Lung (tissue), 12 donors: ENCODE results near the gene CDKAL1. TPM values are rescaled to one million over a fixed set of nuclear protein-coding genes. Genes with fewer than 3 reads are reported as not detected.
A peak's percentile ranks its signal among the peaks of the same experiment; 100 is the strongest.

Experiments used
- ATAC-seq: fragments of 200-7000 bp; cut with Tn5 transposase; one replicate; pipeline ENCODE4 v1.9.1; 2020; ENCODE audit warnings: moderate number of reproducible peaks; ENCODE audit not compliant: insufficient read depth, low FRiP score
- DNase-seq, 3 donors: peaks; one replicate each; pipeline ENCODE4 v3.0.0-alpha.2; 2013 to 2017
- H3K27ac ChIP-seq, 2 donors: one replicate each; pipeline ENCODE4 v1.5.1; 2013; ENCODE audit warnings: mild to moderate bottlenecking in 2 of 2, moderate library complexity in 2 of 2, control low read depth in 1 of 2, inconsistent platforms in 1 of 2, low read depth in 1 of 2, low read length in 1 of 2
- H3K27me3 ChIP-seq, 3 donors: one replicate each; pipeline ENCODE4 v1.5.1; 2013; ENCODE audit warnings: low read length in 2 of 3; ENCODE audit not compliant: control insufficient read depth in 3 of 3, insufficient read depth in 3 of 3
- H3K36me3 ChIP-seq, 4 donors: one replicate each; pipeline ENCODE4 v1.5.1; 2013; ENCODE audit warnings: low read length in 4 of 4, mild to moderate bottlenecking in 1 of 4, moderate library complexity in 1 of 4; ENCODE audit not compliant: control insufficient read depth in 4 of 4, insufficient read depth in 4 of 4
- H3K4me1 ChIP-seq, 5 donors: one replicate each; pipeline ENCODE4 v1.5.1; 2013; ENCODE audit warnings: low read length in 5 of 5, mild to moderate bottlenecking in 2 of 5, moderate library complexity in 1 of 5; ENCODE audit not compliant: control insufficient read depth in 5 of 5, insufficient read depth in 5 of 5
- H3K4me3 ChIP-seq: one replicate; pipeline ENCODE4 v1.5.1; 2013; ENCODE audit warnings: mild to moderate bottlenecking, control low read depth, moderate library complexity
- H3K9ac ChIP-seq, 2 donors: one replicate each; pipeline ENCODE4 v1.5.1; 2013; ENCODE audit warnings: low read length in 2 of 2, control low read depth in 1 of 2; ENCODE audit not compliant: insufficient read depth in 1 of 2
- H3K9me3 ChIP-seq, 4 donors: one replicate each; pipeline ENCODE4 v1.5.1; 2013; ENCODE audit warnings: low read length in 3 of 4, mild to moderate bottlenecking in 1 of 4, moderate library complexity in 1 of 4; ENCODE audit not compliant: control insufficient read depth in 4 of 4, insufficient read depth in 3 of 4
- WGBS, 2 donors: extraction: QIAGEN DNeasy Blood & Tissue Kit; methylation state at CpG; one replicate each; pipeline ENCODE4 v1.1.7; 2013; 5-methylcytosine and 5-hydroxymethylcytosine counted together
- polyA plus RNA-seq, 2 donors: library from polyadenylated mRNA; stranded (reverse); fragments of 200-250 nt; gene quantifications; one replicate each; pipeline ENCODE4 v1.2.1, GENCODE V29; 2013
- total RNA-seq, 2 donors: library from RNA; depleted of rRNA in 1 of 2; stranded (reverse); fragments of >200 nt in 1 of 2; gene quantifications; one replicate each; pipeline ENCODE4 v1.2.1, GENCODE V29; 2014 to 2021
- TF ChIP-seq, protein P1 (sequence below): IDR thresholded peaks from 2 replicates; pipeline ENCODE4 v1.5.1; 2012; ENCODE audit warnings: mild to moderate bottlenecking; ENCODE audit errors: control extremely low read depth, extremely low read depth
- donor health status: control.
- donor health status: control.
- donor health status: Bipolar disorder and iron deficiency.
- donor health status: healthy.
- donor health status: DM: yes; HTN: yes; CAD: no.

CDKAL1 gene
- total and polyA plus RNA-seq, 4 donors, result 4.0 to 39.0 (median 10.0) TPM

GRCh38 chr6:21115111-21115510 lies 580.9 kb downstream of the CDKAL1 start:
- H3K27ac ChIP-seq, result no peak overlapping the region

GRCh38 chr6:21116736-21117135 lies 582.5 kb downstream of the CDKAL1 start:
- TF ChIP-seq, protein P1, sequence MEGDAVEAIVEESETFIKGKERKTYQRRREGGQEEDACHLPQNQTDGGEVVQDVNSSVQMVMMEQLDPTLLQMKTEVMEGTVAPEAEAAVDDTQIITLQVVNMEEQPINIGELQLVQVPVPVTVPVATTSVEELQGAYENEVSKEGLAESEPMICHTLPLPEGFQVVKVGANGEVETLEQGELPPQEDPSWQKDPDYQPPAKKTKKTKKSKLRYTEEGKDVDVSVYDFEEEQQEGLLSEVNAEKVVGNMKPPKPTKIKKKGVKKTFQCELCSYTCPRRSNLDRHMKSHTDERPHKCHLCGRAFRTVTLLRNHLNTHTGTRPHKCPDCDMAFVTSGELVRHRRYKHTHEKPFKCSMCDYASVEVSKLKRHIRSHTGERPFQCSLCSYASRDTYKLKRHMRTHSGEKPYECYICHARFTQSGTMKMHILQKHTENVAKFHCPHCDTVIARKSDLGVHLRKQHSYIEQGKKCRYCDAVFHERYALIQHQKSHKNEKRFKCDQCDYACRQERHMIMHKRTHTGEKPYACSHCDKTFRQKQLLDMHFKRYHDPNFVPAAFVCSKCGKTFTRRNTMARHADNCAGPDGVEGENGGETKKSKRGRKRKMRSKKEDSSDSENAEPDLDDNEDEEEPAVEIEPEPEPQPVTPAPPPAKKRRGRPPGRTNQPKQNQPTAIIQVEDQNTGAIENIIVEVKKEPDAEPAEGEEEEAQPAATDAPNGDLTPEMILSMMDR, result no peak
- WGBS, 2 donors, result 63 to 81% methylated on average over 3 of the region's 3 CpGs
- DNase-seq, result no peak
- H3K27me3 ChIP-seq, result no peaks in the 10 kb centered on the region
- H3K9me3 ChIP-seq, result no peaks in the 10 kb centered on the region
- no peak for ATAC-seq
- H3K9ac ChIP-seq, result no peak overlapping the region
- H3K4me1 ChIP-seq, result peaks cover 0 to 31% (median 5%) of the 10 kb centered on the region in 5 donors
- H3K4me3 ChIP-seq, result no peak overlapping the region
- no peak overlapping the region for H3K27ac ChIP-seq
- no peaks in the 10 kb centered on the region for H3K36me3 ChIP-seq

More at GRCh38 chr6:21115111-21115510, 580.9 kb downstream of the CDKAL1 start:
- Histone ChIP-seq H3K36me3 (no peaks in the 10 kb centered on the region), H3K4me3 (no peak overlapping the region), H3K27me3 (no peaks in the 10 kb centered on the region), H3K9ac (no peak overlapping the region), H3K4me1 (peaks cover 2 to 46% (median 7%) of the 10 kb centered on the region in 5 donors), H3K9me3 (no peaks in the 10 kb centered on the region)
- no peak for ATAC-seq
- peak; percentile 27 to 81 (median 65) for DNase-seq
- 70 to 72% methylated on average over 2 of the region's 2 CpGs for WGBS, 2 donors
- TF ChIP-seq, protein P1, result no peak

GRCh38 chr6:21118216-21118780 lies 584.0 kb downstream of the CDKAL1 start:
- no peak for ATAC-seq
- Histone ChIP-seq H3K4me1 (peaks cover 0 to 30% (median 5%) of the 10 kb centered on the region in 5 donors), H3K27me3 (no peaks in the 10 kb centered on the region), H3K27ac (no peak overlapping the region), H3K4me3 (no peak overlapping the region), H3K9ac (peak overlapping the region in 1 of 2 donors; percentile 27), H3K9me3 (no peaks in the 10 kb centered on the region), H3K36me3 (no peaks in the 10 kb centered on the region)
- TF ChIP-seq, protein P1, result no peak
- peak in 2 of 3 donors; percentile 41 to 47 for DNase-seq
- WGBS, 2 donors, result 92 to 95% methylated on average over 5 of the region's 5 CpGs
